Ovary (tissue), 9 donors: ENCODE measurements around the gene TTC38. TPM values are rescaled to one million over a fixed set of nuclear protein-coding genes. Genes with fewer than 3 reads are reported as not detected.

ENCODE experiments used
- DNase-seq, 5 donors: peaks; one replicate each; pipeline ENCODE4 v3.0.0-alpha.2; 2019 to 2020
- H3K27ac ChIP-seq, 2 donors: fragments of 200-600 bp; one replicate each; pipeline versions ENCODE4 v1.5.1 to v1.8.0; 2019 to 2022
- H3K27me3 ChIP-seq: fragments of 200-600 bp; one replicate; pipeline ENCODE4 v1.8.0; 2022
- H3K36me3 ChIP-seq: fragments of 200-600 bp; sonication (generic); one replicate; pipeline ENCODE4 v1.5.1; 2019
- H3K4me1 ChIP-seq: one replicate; pipeline ENCODE4 v1.8.1; 2013; ENCODE audit warnings: mild to moderate bottlenecking, moderate library complexity; ENCODE audit not compliant: insufficient read depth
- H3K4me3 ChIP-seq: fragments of 200-600 bp; sonication (generic); one replicate; pipeline ENCODE4 v1.5.1; 2017
- H3K9me3 ChIP-seq, 2 donors: fragments of 200-600 bp in 1 of 2; sonication (generic) in 1 of 2; one replicate each; pipeline versions ENCODE4 v1.5.1 to v1.8.1; 2013 to 2019; ENCODE audit warnings: mild to moderate bottlenecking in 1 of 2, moderate library complexity in 1 of 2
- EP300 ChIP-seq: sonication (generic); formaldehyde crosslinking; IDR thresholded peaks from one replicate; pipeline ENCODE4 v1.6.1; 2017; ENCODE audit warnings: antibody characterized with exemption
- POLR2A ChIP-seq: fragments of 450-650 bp; IDR thresholded peaks from one replicate; pipeline ENCODE4 v1.6.1; 2017; ENCODE audit warnings: antibody characterized with exemption, mild to moderate bottlenecking, moderate library complexity
- WGBS, 3 donors: extraction: QIAGEN DNeasy Blood & Tissue Kit in 1 of 3; methylation state at CpG; one replicate each; pipeline versions ENCODE4 v1.1.5 to v1.1.7; 2013 to 2017; 5-methylcytosine and 5-hydroxymethylcytosine counted together
- intact Hi-C, 4 donors: fragments of 100-400 bp; cut with DNase I; formaldehyde crosslinking; loops; one replicate each; pipeline versions ENCODE4 v1.11.0 to v1.15.1; 2022 to 2023
- polyA plus RNA-seq, 2 donors: library from polyadenylated mRNA; stranded (reverse); fragments of 200-250 nt in 1 of 2; fragments of 350-450 nt in 1 of 2; fragmentation: Illumina TruSeq in 1 of 2; extraction: RNeasy Lipid Tissue Mini Kit (QIAGEN cat#74804) in 1 of 2; gene quantifications; one replicate each; pipeline ENCODE4 v1.2.3, GENCODE V29; 2013 to 2014
- total RNA-seq, 7 donors: library from RNA; depleted of rRNA in 2 of 7; stranded (reverse); fragments of >200 nt in 2 of 7; fragmentation: NEBNext Ultra II Directional in 3 of 7; extraction: Animal tissue kit (Norgen Biotek cat#: 25700) in 3 of 7; gene quantifications; one replicate each; pipeline versions ENCODE4 v1.1.0 to v1.2.4, GENCODE V29; 2016 to 2023
- TF ChIP-seq, protein P1 (sequence below), 3 donors: fragments of 450-650 bp in 2 of 3; fragments of 200-600 bp in 1 of 3; IDR thresholded peaks; one replicate each; pipeline versions ENCODE4 v1.5.1 to v1.8.0; 2016 to 2022; ENCODE audit warnings: antibody characterized with exemption in 3 of 3, mild to moderate bottlenecking in 1 of 3
- donor health status: DM: no; HTN: no; CAD: no; lungs with moderate emphysema.
- donor health status: DM: no; HTN: no; CAD: no.
- donor health status: Bipolar disorder and iron deficiency.
- donor health status: DM: yes; HTN: yes; CAD: no.
- donor health status: DM: no; HTN: no; CAD: no.
- donor health status: DM: yes; HTN: yes; CAD: no.

The TTC38 gene
- total and polyA plus RNA-seq, 9 donors: 27.3 to 58.3 (median 42.3) TPM

DNA sequence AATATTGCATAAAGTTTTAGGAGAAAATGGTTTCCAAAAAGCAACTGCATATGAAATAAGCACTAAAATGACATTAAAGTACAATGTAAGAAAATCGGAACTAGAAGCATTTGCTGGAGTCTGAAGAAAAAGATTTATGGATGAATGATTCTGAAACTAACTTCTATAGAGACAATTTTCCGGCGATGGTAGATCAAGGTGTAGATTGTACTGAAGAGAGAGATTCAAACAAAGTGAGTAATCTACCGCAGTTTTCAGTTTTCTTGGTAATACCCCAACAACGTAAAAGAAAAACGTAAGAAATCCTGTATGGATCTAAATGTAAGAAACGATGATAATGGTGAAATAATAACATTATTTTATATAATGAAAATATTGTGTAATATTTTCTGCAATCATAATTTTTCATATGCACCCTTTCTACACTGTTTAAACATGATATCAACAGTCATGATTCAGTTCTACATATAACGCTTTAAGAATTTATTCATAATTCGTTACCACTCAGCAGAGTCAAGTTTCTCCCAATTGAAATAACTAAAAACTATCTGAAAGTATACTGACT lies 15.9 kb upstream of the TTC38 start:
- H3K27me3 ChIP-seq: no peaks in the 10 kb centered on the region
- TF ChIP-seq, protein P1, sequence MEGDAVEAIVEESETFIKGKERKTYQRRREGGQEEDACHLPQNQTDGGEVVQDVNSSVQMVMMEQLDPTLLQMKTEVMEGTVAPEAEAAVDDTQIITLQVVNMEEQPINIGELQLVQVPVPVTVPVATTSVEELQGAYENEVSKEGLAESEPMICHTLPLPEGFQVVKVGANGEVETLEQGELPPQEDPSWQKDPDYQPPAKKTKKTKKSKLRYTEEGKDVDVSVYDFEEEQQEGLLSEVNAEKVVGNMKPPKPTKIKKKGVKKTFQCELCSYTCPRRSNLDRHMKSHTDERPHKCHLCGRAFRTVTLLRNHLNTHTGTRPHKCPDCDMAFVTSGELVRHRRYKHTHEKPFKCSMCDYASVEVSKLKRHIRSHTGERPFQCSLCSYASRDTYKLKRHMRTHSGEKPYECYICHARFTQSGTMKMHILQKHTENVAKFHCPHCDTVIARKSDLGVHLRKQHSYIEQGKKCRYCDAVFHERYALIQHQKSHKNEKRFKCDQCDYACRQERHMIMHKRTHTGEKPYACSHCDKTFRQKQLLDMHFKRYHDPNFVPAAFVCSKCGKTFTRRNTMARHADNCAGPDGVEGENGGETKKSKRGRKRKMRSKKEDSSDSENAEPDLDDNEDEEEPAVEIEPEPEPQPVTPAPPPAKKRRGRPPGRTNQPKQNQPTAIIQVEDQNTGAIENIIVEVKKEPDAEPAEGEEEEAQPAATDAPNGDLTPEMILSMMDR (IDR thresholded peaks at IDR 0.05): no peak
- TF ChIP-seq POLR2A (no peak), EP300 (no peak)
- H3K36me3 ChIP-seq: no peaks in the 10 kb centered on the region
- intact Hi-C loops: no loop called here
- no peaks in the 10 kb centered on the region for H3K9me3 ChIP-seq
- 91 to 94% (median 92%) methylated on average over 9 of the region's 9 CpGs for WGBS, 3 donors
- H3K27ac ChIP-seq: no peak overlapping the region
- no peak for DNase-seq
- H3K4me3 ChIP-seq: no peak overlapping the region
- H3K4me1 ChIP-seq: peaks cover 6% of the 10 kb centered on the region

DNA sequence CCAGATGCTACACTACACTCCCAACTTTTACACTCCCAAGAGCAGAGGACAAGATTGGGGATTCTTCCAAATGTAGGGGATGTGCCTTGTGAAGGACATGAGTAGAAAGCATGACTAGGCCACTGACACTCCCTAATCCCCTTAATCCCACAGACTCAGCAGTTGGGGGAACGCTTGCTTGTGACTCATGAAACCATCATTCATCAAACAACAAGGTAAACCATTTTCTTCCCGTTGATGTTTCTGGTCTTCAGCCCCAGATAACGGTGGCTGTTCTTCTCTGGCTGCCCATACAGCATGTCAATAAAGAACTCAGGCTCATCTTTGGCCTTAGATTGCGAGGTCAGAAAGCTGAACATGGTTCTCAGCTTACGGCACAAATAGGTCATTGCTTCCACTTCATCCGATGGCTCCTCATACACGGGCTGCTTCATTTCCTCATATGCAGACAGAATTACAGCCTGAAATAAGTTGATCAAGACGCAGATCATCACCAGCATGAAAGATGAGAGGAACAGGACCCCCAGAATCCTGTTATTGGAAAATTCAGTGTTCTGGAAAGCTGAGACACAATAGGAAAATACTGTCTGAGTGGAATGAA lies 11.3 kb upstream of the TTC38 start:
- Histone ChIP-seq H3K4me3 (no peak overlapping the region), H3K9me3 (no peaks in the 10 kb centered on the region), H3K27ac (no peak overlapping the region), H3K4me1 (no peaks in the 10 kb centered on the region), H3K27me3 (no peaks in the 10 kb centered on the region), H3K36me3 (no peaks in the 10 kb centered on the region)
- intact Hi-C loops: no loop called here
- WGBS, 3 donors: 75 to 91% (median 87%) methylated on average over 8 of the region's 8 CpGs
- no peak for DNase-seq
- TF ChIP-seq, protein P1 (IDR thresholded peaks at IDR 0.05): no peak
- TF ChIP-seq POLR2A: no peak
- no peak for TF ChIP-seq EP300

DNA sequence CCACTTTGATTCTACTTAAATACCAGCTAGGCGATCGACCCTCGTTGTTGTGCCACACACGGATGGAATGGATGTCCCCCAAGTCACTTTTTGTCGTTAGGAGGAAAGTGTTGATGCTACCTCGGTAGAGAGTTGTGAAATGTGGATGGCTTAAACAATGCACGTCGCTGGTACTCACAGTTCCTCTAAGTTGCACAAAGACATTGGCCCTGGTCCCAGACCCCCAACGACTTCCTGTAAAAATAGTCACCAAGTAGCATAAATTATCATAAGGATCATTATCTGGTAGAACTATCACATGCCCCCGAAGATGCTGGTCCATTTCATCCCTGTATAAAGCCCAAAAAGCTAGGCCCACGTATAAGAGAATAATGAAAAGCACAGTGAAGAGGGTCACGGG lies 8.4 kb upstream of the TTC38 start:
- DNase-seq: no peak
- Histone ChIP-seq H3K4me1 (peaks cover 8% of the 10 kb centered on the region), H3K27me3 (no peaks in the 10 kb centered on the region), H3K4me3 (no peak overlapping the region), H3K9me3 (no peaks in the 10 kb centered on the region), H3K27ac (no peak overlapping the region), H3K36me3 (no peaks in the 10 kb centered on the region)
- TF ChIP-seq POLR2A: no peak
- no peak for TF ChIP-seq EP300
- TF ChIP-seq, protein P1 (IDR thresholded peaks at IDR 0.05): no peak
- intact Hi-C loops: loop anchor here in 1 of 4 donors (2.0 kb wide), 1 partner anchor 45 kb away; no protein-coding TSS in a partner anchor
- 85 to 88% (median 88%) methylated on average over 12 of the region's 12 CpGs for WGBS, 3 donors

DNA sequence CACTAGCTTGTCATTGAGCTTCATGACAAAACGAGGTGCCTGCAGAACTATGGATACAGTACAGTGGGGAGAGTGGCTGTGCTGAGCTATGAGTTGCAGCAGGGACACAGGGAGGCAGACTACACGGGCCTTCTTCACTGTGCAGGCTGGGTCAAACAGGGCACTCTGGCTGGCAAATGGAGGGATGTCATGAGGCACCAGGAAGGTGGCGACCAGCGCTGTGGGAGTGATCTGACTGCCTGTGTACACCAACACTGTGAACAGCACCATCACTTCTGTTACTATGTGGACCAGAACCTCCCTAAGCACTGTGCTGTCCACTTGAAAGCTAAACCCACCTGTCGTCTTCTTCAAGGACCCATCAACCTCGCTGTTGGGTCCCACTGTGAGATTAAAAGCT lies 7.8 kb upstream of the TTC38 start:
- TF ChIP-seq EP300: no peak
- TF ChIP-seq, protein P1 (IDR thresholded peaks at IDR 0.05): no peak
- no peak for TF ChIP-seq POLR2A
- Histone ChIP-seq H3K36me3 (no peaks in the 10 kb centered on the region), H3K9me3 (no peaks in the 10 kb centered on the region), H3K4me3 (no peak overlapping the region), H3K27me3 (no peaks in the 10 kb centered on the region), H3K4me1 (peaks cover 8% of the 10 kb centered on the region), H3K27ac (no peak overlapping the region)
- DNase-seq: peak in 1 of 5 donors; percentile 7
- 82 to 86% (median 86%) methylated on average over 6 of the region's 6 CpGs for WGBS, 3 donors
- intact Hi-C loops: loop anchor here in 1 of 4 donors (10.0 kb wide), 1 partner anchor 135 kb away; no protein-coding TSS in a partner anchor
